Skin of body (tissue), 2 donors: ENCODE measurements around the gene SSTR1. TPM values are rescaled to one million over a fixed set of nuclear protein-coding genes. Genes with fewer than 3 reads are reported as not detected.
A peak's percentile ranks its signal among the peaks of the same experiment; 100 is the strongest.
"Not testable (repeated sequence)": the region's sequence is repeated elsewhere in the genome, so short reads cannot be mapped to it uniquely, and the experiment has no call there.

Experiments
- DNase-seq: peaks from one replicate; lab custom pipeline; 2025; lab: John Stamatoyannopoulos, UW
- total RNA-seq: library from RNA; depleted of rRNA; stranded (reverse); fragments of >200 nt; gene quantifications from one replicate; pipeline ENCODE4 v1.2.3, GENCODE V29; 2014

SSTR1 gene, protein sequence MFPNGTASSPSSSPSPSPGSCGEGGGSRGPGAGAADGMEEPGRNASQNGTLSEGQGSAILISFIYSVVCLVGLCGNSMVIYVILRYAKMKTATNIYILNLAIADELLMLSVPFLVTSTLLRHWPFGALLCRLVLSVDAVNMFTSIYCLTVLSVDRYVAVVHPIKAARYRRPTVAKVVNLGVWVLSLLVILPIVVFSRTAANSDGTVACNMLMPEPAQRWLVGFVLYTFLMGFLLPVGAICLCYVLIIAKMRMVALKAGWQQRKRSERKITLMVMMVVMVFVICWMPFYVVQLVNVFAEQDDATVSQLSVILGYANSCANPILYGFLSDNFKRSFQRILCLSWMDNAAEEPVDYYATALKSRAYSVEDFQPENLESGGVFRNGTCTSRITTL
- total RNA-seq: 0.49 TPM

DNA sequence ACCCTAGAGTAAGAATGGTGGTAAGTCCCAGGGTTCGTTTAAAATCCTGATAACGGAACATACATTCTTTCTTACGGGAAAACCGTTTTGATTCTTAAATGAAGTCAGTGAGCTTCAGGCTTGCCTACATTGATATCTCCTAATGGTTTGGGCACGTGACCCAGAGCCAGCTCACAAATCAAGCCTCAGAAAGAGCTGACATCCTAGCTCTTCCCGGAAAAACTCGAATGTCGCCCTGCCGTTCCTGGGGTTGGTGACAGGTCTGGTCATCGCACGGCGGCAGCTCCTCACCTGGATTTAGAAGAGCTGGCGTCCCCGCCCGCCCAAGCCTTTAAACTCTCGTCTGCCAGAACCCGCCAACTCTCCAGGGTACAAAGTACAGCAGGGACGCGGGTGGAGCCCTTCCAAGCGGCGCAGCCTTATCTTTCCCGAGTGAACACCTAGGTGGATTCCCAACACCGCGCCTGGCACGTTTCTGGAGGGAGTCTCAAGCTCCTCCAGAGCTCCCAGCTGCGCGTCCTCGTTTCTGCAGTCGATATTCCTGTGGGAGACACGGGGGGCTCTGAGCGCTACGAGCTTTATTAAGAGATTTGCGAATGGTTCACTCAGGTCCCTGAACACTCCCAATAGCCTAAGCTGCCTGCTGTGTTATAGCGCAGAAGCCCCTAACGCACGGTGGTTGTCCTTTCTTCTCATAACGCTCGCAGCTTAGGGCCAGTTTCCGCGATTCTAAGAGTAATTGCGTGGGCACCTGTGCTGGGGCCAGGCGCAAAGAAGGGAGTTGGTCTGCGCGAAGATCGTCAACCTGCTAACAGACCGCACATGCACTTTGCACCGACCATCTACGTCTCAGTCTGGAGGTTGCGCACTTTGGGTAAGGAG, at the start of gene SSTR1:
SSTR1 (plus strand) TSS at position 169 of the 882 bp plus-strand sequence. CDS start 1,486 bp downstream, outside the sequence.
- DNase-seq: no peak

- no peak for DNase-seq
Measured at GRCh38 chr14:38158468-38158867, 49.2 kb upstream of the SSTR1 start.

DNA sequence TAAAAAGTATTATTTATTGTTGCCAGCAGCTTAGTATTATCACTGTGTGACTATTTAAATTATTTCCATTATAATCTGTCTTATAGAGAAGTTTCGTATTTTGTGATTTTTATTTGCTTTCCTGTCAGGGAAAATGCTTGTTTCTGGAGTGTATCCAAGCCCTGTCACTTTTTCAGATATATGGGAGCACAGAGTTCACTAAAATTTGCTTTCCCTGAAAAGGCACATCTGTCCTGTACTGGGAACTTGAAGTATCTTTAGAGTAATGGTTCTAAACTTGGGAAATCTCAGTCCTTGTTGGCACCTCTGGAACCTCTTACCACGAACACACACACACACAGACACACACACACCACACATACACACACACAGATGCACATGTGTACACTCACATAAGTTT, 39.3 kb upstream of the SSTR1 start:
- DNase-seq: no peak

DNA sequence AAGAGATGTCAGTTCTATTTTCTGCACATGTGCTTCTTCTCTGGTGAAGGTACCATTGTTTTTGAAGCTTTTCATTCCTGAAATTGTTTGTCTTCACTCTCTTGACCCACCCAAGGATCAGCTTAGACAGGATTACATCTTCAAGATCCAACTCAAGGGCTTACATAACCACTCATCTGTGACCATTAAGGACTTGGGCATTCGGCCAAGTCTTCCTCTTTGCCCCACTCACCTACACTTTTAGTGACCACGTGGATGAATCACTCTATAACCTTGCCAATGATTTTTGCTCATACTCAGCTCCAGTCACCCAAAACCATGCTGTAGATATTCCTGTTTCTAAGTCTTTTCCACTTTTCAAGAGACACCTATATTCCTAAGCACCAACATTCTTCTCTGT, 36.5 kb upstream of the SSTR1 start:
- no peak for DNase-seq

- no peak for DNase-seq
Measured at GRCh38 chr14:38174711-38175110, 33.0 kb upstream of the SSTR1 start.

GRCh38 chr14:38175658-38176057, 32.0 kb upstream of the SSTR1 start:
- no peak for DNase-seq

DNA sequence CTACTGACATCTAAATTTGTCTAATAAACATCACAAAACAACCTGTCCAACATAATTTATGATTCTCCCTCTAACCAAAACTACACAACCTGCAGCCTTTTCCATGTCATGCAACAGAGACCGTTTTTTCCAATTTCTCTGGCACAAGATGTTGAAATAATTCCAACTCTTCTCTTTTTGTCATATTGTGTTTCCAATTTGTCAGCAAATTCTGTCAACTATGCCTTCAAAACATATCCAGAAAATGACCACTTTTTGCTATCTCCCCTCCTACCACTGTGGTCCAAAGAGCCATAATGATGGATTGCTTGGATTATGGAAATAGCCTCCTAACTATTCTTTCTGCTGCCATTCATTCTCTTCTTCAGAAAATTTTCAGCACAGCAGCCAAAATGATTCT, 31.3 kb upstream of the SSTR1 start:
- no peak for DNase-seq

DNA sequence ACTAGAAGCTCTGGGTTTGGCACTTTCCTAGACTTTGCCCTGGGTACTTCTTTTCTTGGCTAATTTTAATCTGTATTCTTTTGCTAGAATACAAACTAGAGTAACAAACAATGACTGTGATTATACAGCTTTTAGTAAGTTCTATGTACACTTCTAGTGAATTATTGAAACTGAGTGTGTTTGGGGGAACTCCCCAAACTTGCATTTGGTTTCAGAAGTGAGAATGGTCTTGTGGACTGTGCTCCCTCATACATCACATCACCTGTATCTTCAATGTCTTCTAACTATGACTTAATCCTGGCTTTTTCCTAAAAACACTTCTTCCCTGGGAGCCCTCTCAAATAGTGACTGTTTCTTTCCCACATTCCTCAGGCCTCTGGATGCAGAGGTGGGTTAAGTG, 23.6 kb upstream of the SSTR1 start:
- no peak for DNase-seq

GRCh38 chr14:38185671-38186070, 22.0 kb upstream of the SSTR1 start:
- no peak for DNase-seq

- DNase-seq: no peak
Measured at GRCh38 chr14:38186216-38186615, 21.5 kb upstream of the SSTR1 start.

DNA sequence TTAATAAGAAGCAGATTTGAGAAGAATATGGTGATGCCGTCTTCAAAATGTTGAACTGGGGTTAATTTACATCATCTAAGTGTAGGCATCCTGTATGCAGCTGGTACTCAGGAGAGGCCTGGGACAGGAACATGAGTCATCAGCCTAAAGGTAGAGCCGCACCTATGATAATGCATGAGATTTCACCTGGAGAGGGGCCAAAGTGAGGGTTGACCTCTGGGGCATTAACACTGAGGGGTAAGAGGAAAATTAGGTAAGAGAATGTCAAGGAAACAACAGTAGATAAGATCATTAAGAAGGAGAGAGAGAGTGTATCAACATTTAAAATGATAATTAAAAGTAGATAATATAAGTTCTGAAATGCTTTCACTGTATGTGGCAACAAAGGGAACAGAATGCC, 20.2 kb upstream of the SSTR1 start:
- DNase-seq: no peak

GRCh38 chr14:38189930-38190726, 17.6 kb upstream of the SSTR1 start:
- DNase-seq: no peak

- DNase-seq: not testable (repeated sequence)
Measured at GRCh38 chr14:38190846-38191245, 16.9 kb upstream of the SSTR1 start.

GRCh38 chr14:38191491-38191890, 16.2 kb upstream of the SSTR1 start:
- not testable (repeated sequence) for DNase-seq

DNA sequence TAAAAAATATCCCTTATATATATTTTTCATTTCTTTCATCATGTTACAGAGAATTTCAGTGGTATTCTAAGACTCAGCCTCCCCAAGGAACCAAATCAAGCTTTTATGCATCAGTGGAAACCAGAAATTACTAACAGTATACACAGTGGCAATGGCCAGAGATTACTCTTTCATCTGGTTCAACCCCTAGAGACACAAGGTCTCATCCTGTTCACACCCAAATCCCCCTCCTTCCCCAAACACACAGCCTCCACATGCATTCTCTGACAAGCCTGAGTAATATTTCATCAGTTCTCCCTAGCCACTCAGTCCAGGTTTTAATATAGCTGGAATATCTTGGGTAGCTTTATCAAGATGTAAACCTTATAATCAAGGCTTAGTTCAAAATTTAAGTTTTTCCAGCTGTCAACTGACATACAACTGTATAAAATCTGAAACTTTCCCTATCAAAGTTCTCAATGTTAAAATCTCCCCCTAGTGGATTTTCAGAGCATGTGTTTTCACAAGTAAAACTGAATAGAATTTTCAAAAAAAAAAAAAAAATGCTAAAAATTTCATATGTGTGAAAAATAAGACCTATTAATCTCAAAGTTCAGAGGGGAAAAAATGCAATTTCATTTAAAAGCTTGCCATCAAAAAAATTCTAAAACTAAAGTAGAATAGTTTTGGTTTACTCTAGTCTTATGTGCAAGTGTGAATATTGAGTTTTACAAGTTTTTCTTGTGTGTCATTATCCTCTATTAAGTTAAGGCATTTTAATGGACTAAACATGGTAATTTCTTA, 10.5 kb upstream of the SSTR1 start:
- peak; percentile 76 for DNase-seq

- DNase-seq: peak; percentile 72
Measured at GRCh38 chr14:38197784-38198335, 9.8 kb upstream of the SSTR1 start.

DNA sequence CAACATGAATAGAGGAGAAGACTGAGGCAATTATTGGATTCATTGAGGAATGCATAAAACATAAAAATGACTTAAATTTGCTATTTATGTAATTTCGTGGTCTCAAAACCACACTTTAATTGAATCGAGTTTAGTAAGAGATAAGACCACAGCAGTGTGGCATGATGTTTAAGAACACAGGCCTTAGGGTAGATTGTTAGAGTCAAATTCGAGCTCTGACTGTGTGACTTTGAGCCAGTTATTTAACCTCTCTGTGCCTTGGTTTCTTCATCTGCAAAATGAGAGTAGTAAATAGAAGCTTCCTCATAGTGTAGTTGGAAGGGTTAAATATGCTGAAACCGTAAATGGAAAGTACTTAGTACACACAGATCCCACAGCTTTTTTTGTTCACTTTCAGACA, 9.3 kb upstream of the SSTR1 start:
- DNase-seq: no peak

DNA sequence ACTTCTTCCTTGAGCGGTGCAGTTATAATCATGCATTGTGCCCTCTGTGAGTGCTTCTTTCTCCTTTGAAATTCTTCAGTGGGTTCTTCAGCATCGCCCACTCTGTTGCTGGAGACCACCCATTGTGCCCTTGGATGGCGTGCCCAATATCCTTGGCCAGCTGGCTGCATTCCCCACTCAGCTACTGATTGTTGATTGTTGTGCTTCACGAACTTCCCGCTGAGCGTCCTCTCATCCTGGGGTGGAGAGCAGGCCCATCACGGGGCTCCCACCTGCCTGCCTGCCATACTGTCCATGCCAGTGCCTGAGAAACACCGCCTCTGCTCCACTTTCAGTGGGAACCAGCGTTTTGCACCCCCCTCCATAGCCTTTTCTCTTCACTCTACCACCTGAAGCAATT, 8.6 kb upstream of the SSTR1 start:
- no peak for DNase-seq

- DNase-seq: no peak
Measured at GRCh38 chr14:38199739-38200138, 8.0 kb upstream of the SSTR1 start.

DNA sequence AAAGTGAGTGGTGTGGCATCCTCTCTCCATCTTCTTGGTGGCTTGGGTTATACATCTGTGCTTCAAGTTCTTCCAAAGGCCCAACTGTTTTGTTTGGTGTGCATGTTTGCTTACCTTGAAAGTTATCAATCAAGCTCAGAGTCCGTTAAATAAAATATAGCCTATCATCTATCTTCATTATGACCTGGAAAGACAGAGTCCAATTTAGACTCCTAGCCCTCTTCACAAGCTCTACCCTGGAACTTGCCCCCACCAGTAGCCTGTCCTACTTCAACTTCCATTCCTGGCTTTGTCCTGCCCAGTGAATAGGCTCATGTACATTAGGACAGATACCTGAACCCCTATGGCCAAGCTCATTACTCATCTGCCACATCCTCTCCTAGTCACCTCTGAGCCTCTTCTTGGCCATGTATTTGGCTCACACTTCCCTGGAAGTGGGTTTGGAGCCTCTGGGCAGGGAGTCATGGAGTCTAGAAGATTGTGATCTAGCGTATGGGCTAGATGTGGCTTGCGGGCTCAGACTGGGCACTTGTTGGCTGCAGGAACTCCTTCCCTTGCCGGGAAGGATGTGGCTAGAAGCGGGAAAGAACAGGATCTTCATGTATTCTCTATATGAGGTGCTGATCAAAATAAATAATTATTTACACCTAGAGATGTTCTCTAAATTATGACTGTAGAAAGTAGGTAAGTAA, 6.4 kb upstream of the SSTR1 start:
- DNase-seq: no peak
